ENCODE data around the gene FXN.

FXN gene

DNA sequence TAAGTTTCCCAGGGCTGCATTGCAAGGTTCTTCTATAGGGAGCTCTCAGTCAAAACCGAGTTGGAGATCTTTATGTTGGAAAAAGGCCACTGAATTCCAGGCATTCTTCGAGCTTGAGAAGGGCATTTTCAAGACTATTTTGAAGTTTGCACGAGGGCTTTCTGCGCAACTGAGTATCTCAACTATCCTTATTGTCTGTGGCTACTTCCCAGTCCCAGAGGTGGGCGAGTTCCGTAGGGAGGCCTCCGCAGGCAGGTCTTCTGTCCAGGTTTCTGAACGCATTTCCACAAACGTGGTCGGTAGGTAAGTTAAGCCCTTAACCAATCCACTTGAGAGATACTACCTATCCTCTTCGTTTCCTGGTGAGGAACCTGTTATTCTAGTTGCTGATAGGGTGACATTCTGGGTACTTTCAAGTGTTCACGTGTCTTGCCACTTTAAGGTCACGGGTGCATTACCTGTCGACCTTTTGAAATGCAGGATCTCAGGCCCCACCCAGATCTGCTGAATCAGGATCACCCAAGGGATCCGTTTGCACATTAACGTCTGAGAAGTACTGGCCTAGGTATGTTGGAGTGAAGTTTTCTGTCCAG is 87.1 kb downstream of the FXN start:
- H3K9me3 ChIP-seq (ENCODE audit: insufficient read depth, low read depth, low read length) = no peaks in the 10 kb centered on the region
- H3K27me3 ChIP-seq (ENCODE audit: insufficient read depth, low read length) = no peaks in the 10 kb centered on the region
- H3K4me3 ChIP-seq (ENCODE audit: low read length) = peak overlapping the region; percentile 98
- H3K9ac ChIP-seq (ENCODE audit: low read depth, low read length) = peak overlapping the region; percentile 93
- WGBS = 8% methylated on average over 16 of the region's 16 CpGs
- H3K36me3 ChIP-seq (ENCODE audit: insufficient read depth, low read length) = no peaks in the 10 kb centered on the region
- H3K4me1 ChIP-seq (ENCODE audit: insufficient read depth, low read length) = peaks cover 11% of the 10 kb centered on the region
- peak overlapping the region; percentile 100; the same call in 1 of the 2 replicates for H3K27ac ChIP-seq (ENCODE audit: low read depth, low read length)

DNA sequence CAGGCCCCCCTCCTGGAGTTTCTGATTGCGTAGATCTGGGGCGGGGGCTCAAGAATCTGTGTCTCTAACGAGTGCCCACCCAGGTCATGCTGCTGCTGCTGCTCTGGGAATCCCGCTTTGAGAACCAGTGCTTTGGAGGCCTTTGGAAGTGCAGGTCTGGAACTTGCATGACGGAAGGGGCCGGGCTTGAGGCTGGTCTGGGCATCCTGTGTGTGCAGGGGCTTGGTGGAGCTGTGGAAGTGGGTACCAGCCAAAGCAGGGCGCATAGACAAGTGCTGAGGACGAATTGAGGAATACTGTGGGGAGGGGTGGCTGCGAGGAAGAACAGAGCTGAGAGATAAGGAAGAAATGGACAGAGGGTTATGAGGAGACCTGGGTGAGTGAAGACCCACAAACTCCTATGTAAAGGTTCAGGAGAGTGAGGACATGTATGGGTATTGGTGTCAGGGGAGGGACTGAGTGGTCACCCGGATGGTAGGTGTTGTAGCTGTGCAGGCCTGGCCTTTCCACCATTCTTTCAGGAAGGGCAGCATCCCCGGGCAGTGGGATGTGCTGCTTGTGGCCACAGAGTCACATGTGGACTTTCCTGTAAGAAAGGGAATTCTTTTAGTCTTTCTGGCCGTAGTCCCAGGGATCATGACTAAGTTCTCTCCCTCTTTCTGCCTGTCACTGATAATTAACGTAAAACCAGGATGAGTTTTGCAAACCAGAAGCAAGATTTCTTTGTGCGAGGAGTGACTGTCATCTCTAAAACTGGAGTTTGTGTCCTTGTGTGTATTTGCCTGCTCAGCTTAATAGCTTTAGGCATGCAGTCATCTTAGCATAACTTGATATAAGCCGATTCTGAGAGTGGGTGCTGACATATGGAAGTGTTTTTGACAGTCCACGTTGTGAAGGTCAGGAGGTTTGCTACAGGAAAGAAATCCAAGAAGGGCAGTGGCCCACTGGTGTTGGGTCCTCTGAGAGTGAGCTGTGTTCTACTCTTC is 95.2 kb downstream of the FXN start:
- 79% methylated on average over 16 of the region's 16 CpGs for WGBS
- Histone ChIP-seq H3K27ac (ENCODE audit: low read depth, low read length) (no peak overlapping the region), H3K9ac (ENCODE audit: low read depth, low read length) (no peak overlapping the region; the same call in 1 of the 2 replicates), H3K36me3 (ENCODE audit: insufficient read depth, low read length) (0 out of 2 replicates have a peak, but pooled peaks cover 6% of the 10 kb centered on the region), H3K4me3 (ENCODE audit: low read length) (no peak overlapping the region), H3K4me1 (ENCODE audit: insufficient read depth, low read length) (peaks cover 25% of the 10 kb centered on the region), H3K9me3 (ENCODE audit: insufficient read depth, low read depth, low read length) (no peaks in the 10 kb centered on the region), H3K27me3 (ENCODE audit: insufficient read depth, low read length) (no peaks in the 10 kb centered on the region)

DNA sequence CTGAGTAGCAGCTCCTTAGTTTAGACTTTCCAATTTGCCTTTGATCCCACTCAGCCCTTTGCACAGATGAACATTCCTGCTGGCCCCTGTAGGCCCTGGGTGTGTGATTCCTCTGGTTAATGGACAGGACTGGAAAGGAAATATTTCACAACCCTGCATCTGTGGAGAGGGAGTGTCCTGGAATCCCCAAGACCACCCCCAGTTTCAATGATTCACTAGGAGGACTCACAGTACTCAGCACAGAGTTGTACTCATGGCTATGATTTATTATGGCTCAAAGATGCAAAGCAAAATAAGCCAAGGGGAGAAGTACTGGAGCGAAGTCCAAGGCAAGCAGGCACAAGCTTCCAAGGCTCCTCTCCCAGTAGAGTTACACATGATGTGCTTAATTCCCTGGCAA is 96.1 kb downstream of the FXN start:
- Histone ChIP-seq H3K36me3 (ENCODE audit: insufficient read depth, low read length) (0 out of 2 replicates have a peak, but pooled peaks cover 6% of the 10 kb centered on the region), H3K9ac (ENCODE audit: low read depth, low read length) (no peak overlapping the region), H3K27me3 (ENCODE audit: insufficient read depth, low read length) (no peaks in the 10 kb centered on the region), H3K4me3 (ENCODE audit: low read length) (no peak overlapping the region), H3K9me3 (ENCODE audit: insufficient read depth, low read depth, low read length) (no peaks in the 10 kb centered on the region), H3K4me1 (ENCODE audit: insufficient read depth, low read length) (peaks cover 25% of the 10 kb centered on the region), H3K27ac (ENCODE audit: low read depth, low read length) (no peak overlapping the region)
- 96% methylated on average over 1 of the region's 1 CpG for WGBS

DNA sequence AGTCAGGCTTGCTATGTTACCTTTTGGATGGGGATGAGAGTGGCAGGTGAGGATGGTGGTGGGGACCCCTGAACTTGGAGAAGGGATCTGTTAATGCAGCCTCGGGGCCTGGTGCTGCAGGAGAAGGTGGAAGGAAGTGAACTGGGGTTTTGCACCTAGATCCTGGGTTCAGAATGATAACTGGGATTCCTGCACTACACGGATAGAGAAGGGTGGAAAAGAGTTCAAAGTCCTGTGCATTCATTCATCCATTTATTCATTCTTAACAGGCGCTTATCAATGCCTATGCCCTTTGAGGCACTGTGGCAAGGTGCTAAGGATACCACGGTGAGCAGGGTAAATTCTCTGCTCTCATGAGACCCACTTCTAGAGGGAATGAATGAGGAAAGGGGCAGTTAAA is 96.8 kb downstream of the FXN start:
- H3K27me3 ChIP-seq (ENCODE audit: insufficient read depth, low read length) = no peaks in the 10 kb centered on the region
- H3K9me3 ChIP-seq (ENCODE audit: insufficient read depth, low read depth, low read length) = no peaks in the 10 kb centered on the region
- H3K4me3 ChIP-seq (ENCODE audit: low read length) = no peak overlapping the region
- no peak overlapping the region for H3K9ac ChIP-seq (ENCODE audit: low read depth, low read length)
- no peak overlapping the region for H3K27ac ChIP-seq (ENCODE audit: low read depth, low read length)
- H3K36me3 ChIP-seq (ENCODE audit: insufficient read depth, low read length) = 0 out of 2 replicates have a peak, but pooled peaks cover 6% of the 10 kb centered on the region
- peaks cover 25% of the 10 kb centered on the region for H3K4me1 ChIP-seq (ENCODE audit: insufficient read depth, low read length)
- 97% methylated on average over 4 of the region's 4 CpGs for WGBS

DNA sequence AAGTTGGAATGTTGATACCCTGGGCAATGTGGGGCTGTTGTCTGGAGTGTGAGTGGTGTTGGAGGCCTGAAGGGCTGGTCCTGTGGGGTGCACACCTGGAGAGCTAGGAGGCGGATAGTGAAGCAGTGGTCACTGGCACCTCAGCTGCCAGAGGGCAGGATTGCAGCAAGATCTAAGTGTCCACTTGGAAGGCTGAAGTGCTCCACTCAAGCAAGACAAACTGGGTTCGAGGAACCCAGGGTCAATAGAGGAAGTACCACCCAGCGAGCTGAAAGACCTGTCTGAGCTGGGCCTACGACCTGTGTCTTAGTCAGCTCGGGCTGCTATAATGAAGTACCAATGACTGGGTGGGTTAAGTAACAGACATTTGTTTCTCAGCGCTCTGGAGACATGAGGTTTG is 98.9 kb downstream of the FXN start:
- Histone ChIP-seq H3K9me3 (ENCODE audit: insufficient read depth, low read depth, low read length) (no peaks in the 10 kb centered on the region), H3K27ac (ENCODE audit: low read depth, low read length) (no peak overlapping the region), H3K4me1 (ENCODE audit: insufficient read depth, low read length) (peaks cover 18% of the 10 kb centered on the region), H3K4me3 (ENCODE audit: low read length) (no peak overlapping the region), H3K36me3 (ENCODE audit: insufficient read depth, low read length) (peaks cover 13% of the 10 kb centered on the region), H3K9ac (ENCODE audit: low read depth, low read length) (no peak overlapping the region), H3K27me3 (ENCODE audit: insufficient read depth, low read length) (no peaks in the 10 kb centered on the region)
- 93% methylated on average over 6 of the region's 6 CpGs for WGBS

DNA sequence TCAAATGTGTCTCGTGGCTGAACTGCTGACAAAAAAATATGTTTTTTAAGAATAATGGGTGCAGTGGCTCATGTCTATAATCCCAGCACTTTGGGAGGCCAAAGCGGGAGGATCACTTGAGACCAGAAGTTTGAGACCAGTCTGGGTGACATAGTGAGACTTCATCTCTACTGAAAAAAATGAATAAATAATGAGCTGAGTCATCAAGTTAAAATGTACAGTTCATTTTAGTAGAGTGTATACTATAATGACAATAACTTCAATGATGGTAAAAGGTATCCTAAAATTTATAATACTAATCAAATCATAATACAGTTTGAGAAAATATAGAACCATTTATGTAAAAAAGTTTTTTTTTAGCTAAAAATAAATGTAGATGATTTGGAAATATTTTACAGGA is 100.6 kb downstream of the FXN start:
- WGBS = 89% methylated on average over 2 of the region's 2 CpGs
- no peak overlapping the region for H3K27ac ChIP-seq (ENCODE audit: low read depth, low read length)
- H3K36me3 ChIP-seq (ENCODE audit: insufficient read depth, low read length) = peaks cover 13% of the 10 kb centered on the region
- no peaks in the 10 kb centered on the region for H3K27me3 ChIP-seq (ENCODE audit: insufficient read depth, low read length)
- no peaks in the 10 kb centered on the region for H3K9me3 ChIP-seq (ENCODE audit: insufficient read depth, low read depth, low read length)
- peaks cover 5% of the 10 kb centered on the region for H3K4me1 ChIP-seq (ENCODE audit: insufficient read depth, low read length)
- no peak overlapping the region for H3K9ac ChIP-seq (ENCODE audit: low read depth, low read length)
- H3K4me3 ChIP-seq (ENCODE audit: low read length) = no peak overlapping the region

DNA sequence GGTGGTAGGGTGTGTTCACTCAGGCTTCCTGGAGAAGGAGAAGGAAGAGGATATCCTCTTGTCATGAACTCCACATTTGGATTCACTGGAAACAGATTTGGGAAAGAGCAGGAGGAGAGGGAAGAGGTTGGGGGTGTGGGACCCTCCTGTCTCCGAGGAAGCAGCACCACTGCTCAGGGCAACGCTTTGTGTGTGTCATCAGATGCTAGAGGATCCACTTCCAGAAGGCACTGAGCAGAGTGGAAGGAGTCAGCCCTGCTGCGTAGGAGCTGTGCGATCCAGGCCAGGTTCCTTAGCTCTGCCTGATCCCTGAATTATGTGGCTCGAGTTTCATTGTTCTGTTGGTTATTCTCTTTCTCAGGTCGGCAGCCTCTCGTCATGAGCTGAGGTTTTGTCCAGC is 101.2 kb downstream of the FXN start:
- no peak overlapping the region for H3K9ac ChIP-seq (ENCODE audit: low read depth, low read length)
- H3K27ac ChIP-seq (ENCODE audit: low read depth, low read length) = no peak overlapping the region
- H3K36me3 ChIP-seq (ENCODE audit: insufficient read depth, low read length) = peaks cover 13% of the 10 kb centered on the region
- WGBS = 91% methylated on average over 7 of the region's 7 CpGs
- no peaks in the 10 kb centered on the region for H3K9me3 ChIP-seq (ENCODE audit: insufficient read depth, low read depth, low read length)
- no peaks in the 10 kb centered on the region for H3K27me3 ChIP-seq (ENCODE audit: insufficient read depth, low read length)
- no peak overlapping the region for H3K4me3 ChIP-seq (ENCODE audit: low read length)
- H3K4me1 ChIP-seq (ENCODE audit: insufficient read depth, low read length) = no peaks in the 10 kb centered on the region; the same call in 1 of the 2 replicates

DNA sequence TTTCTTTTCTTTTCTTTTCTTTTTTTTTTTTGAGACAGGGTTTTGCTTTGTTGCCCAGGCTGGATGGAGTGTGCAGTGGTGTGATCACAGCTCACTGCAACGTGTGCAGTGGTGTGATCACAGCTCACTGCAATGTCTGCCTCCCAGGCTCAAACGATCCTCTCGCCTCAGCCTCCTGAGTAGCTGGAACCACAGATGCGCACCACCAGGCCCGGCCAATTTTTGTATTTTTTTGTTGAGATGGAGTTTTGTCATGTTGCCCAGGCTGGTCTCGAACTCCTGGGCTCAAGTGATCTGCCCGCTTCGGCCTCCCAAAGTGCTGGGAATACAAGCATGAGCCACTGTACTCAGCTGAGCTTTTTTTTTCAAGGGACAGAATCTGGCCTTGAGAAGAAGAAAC is 101.8 kb downstream of the FXN start:
- Histone ChIP-seq H3K27me3 (ENCODE audit: insufficient read depth, low read length) (no peaks in the 10 kb centered on the region), H3K27ac (ENCODE audit: low read depth, low read length) (no peak overlapping the region), H3K36me3 (ENCODE audit: insufficient read depth, low read length) (peaks cover 13% of the 10 kb centered on the region), H3K4me3 (ENCODE audit: low read length) (no peak overlapping the region), H3K4me1 (ENCODE audit: insufficient read depth, low read length) (no peaks in the 10 kb centered on the region; the same call in 1 of the 2 replicates), H3K9me3 (ENCODE audit: insufficient read depth, low read depth, low read length) (no peaks in the 10 kb centered on the region), H3K9ac (ENCODE audit: low read depth, low read length) (no peak overlapping the region)
- WGBS = 95% methylated on average over 8 of the region's 8 CpGs

DNA sequence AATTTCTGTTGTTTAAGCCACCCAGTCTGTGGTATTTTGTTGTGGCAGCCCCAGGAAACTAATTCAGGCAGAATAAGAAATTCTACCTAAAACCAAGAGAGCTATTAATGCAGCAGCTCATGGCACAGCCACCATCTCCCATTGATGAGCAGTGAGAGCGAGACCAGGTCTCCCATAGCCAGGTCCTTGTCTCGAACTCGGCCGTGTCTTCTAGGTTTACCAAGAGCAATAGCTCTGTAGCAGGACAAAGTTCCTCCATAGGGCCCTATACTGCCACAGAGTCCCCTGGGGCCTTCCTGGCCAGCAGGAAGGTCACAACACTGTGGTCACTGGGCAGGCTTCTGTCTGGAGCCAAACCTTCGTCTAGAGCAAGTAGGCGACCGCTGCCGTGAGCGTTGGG is 104.0 kb downstream of the FXN start:
- WGBS = 96% methylated on average over 9 of the region's 9 CpGs
- H3K9ac ChIP-seq (ENCODE audit: low read depth, low read length) = no peak overlapping the region
- H3K9me3 ChIP-seq (ENCODE audit: insufficient read depth, low read depth, low read length) = no peaks in the 10 kb centered on the region
- no peak overlapping the region for H3K4me3 ChIP-seq (ENCODE audit: low read length)
- H3K27me3 ChIP-seq (ENCODE audit: insufficient read depth, low read length) = no peaks in the 10 kb centered on the region
- H3K36me3 ChIP-seq (ENCODE audit: insufficient read depth, low read length) = peaks cover 7% of the 10 kb centered on the region
- H3K4me1 ChIP-seq (ENCODE audit: insufficient read depth, low read length) = no peaks in the 10 kb centered on the region; the same call in none of the 2 replicates
- no peak overlapping the region for H3K27ac ChIP-seq (ENCODE audit: low read depth, low read length)

DNA sequence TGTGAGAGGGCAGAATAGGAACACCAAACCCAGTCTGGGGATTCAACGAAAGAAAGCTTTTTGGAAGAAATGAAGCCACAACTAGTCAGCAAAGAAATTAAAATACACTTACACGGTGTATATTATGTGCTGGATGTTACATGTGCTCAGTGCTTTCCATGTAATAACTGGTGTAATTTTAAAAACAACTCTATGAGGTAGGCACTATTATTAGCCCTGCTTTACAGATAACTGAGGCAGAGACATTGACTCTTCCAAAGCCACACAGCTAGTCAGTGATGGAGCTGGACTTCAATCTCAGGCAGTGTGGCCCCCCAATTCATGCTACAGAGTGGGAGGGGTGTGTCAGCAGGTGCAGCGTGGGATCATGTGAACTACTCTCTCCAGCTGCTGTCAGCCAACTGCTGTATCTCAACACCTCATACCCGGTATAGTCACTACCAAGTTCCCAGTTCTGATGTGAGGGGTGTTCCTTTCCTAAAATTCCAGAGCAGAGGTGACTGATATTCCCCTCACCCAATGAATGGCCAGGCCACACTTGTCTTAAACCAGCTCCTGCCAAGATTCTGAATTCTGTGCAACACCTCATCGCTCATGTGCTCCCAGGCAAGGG is 104.7 kb downstream of the FXN start:
- no peak overlapping the region for H3K4me3 ChIP-seq (ENCODE audit: low read length)
- H3K27ac ChIP-seq (ENCODE audit: low read depth, low read length) = no peak overlapping the region
- H3K36me3 ChIP-seq (ENCODE audit: insufficient read depth, low read length) = peaks cover 7% of the 10 kb centered on the region
- no peaks in the 10 kb centered on the region for H3K27me3 ChIP-seq (ENCODE audit: insufficient read depth, low read length)
- 97% methylated on average over 5 of the region's 5 CpGs for WGBS
- no peaks in the 10 kb centered on the region; the same call in none of the 2 replicates for H3K4me1 ChIP-seq (ENCODE audit: insufficient read depth, low read length)
- no peak overlapping the region for H3K9ac ChIP-seq (ENCODE audit: low read depth, low read length)
- no peaks in the 10 kb centered on the region for H3K9me3 ChIP-seq (ENCODE audit: insufficient read depth, low read depth, low read length)

DNA sequence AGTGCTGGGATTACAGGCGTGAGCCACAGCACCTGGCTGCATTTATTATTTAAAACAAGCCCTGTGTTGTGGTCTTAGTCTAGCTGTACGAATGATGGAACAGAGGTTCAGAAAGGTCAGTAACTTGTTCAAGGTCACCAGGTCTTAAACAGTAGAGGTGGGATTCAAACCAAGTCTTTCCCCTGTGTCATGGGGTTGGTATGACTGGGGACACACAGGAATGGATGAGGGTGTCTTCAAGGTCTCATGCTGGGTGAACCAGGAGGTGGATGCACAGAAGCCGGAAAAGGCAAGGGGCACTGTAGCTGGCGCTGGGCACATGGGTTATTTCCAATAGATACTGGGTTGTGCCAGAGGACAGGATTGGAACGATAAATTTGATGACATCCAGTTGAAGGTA is 106.3 kb downstream of the FXN start:
- 95% methylated on average over 5 of the region's 5 CpGs for WGBS
- no peak overlapping the region for H3K27ac ChIP-seq (ENCODE audit: low read depth, low read length)
- no peak overlapping the region for H3K4me3 ChIP-seq (ENCODE audit: low read length)

More for the DNA sequence above, 106.3 kb downstream of the FXN start:
- no peak overlapping the region for H3K9ac ChIP-seq (ENCODE audit: low read depth, low read length)
- H3K36me3 ChIP-seq (ENCODE audit: insufficient read depth, low read length) = peaks cover 7% of the 10 kb centered on the region
- no peaks in the 10 kb centered on the region for H3K9me3 ChIP-seq (ENCODE audit: insufficient read depth, low read depth, low read length)
- no peaks in the 10 kb centered on the region; the same call in 1 of the 2 replicates for H3K4me1 ChIP-seq (ENCODE audit: insufficient read depth, low read length)
- H3K27me3 ChIP-seq (ENCODE audit: insufficient read depth, low read length) = no peaks in the 10 kb centered on the region
